Activated gamma-delta T cell (primary cell): Measurements from ENCODE around the gene PNO1.

Experiments used
- DNase-seq: peaks from one replicate; lab custom pipeline; 2025; lab: John Stamatoyannopoulos, UW

Gene PNO1

GRCh38 chr2:68195096-68195495 lies 37.4 kb downstream of the PNO1 start:
- DNase-seq, result no peak

- DNase-seq, result no peak
Measured at GRCh38 chr2:68196120-68196716, 38.5 kb downstream of the PNO1 start.

- DNase-seq, result no peak
Measured at GRCh38 chr2:68200157-68200787, 42.6 kb downstream of the PNO1 start.

- DNase-seq, result no peak
Measured at GRCh38 chr2:68203587-68203986, 45.9 kb downstream of the PNO1 start.

- no peak for DNase-seq
Measured at GRCh38 chr2:68206793-68207192, 49.1 kb downstream of the PNO1 start.

GRCh38 chr2:68214381-68214780 lies 56.7 kb downstream of the PNO1 start:
- no peak for DNase-seq

- no peak for DNase-seq
Measured at GRCh38 chr2:68216454-68217310, 59.0 kb downstream of the PNO1 start.

- no peak for DNase-seq
Measured at GRCh38 chr2:68217729-68218128, 60.0 kb downstream of the PNO1 start.

- no peak for DNase-seq
Measured at GRCh38 chr2:68218343-68218901, 60.7 kb downstream of the PNO1 start.

GRCh38 chr2:68222287-68222686 lies 64.6 kb downstream of the PNO1 start:
- no peak for DNase-seq

GRCh38 chr2:68223419-68223818 lies 65.7 kb downstream of the PNO1 start:
- no peak for DNase-seq

- no peak for DNase-seq
Measured at GRCh38 chr2:68225119-68225632, 67.5 kb downstream of the PNO1 start.
